IgD-negative memory B cell (primary cell): ENCODE results near the gene NAT16. TPM values are rescaled to one million over a fixed set of nuclear protein-coding genes. Genes with fewer than 3 reads are reported as not detected.
"Not testable (repeated sequence)": the region's sequence is repeated elsewhere in the genome, so short reads cannot be mapped to it uniquely, and the experiment has no call there.

Experiments
- H3K27ac Mint-ChIP-seq, 3 donors: one replicate each; pipeline ENCODE4 v1.8.0; 2020 to 2022; ENCODE audit warnings: mild to moderate bottlenecking in 3 of 3, mixed read lengths in 3 of 3, moderate library complexity in 1 of 3
- H3K27me3 Mint-ChIP-seq: one replicate; pipeline ENCODE4 v1.8.0; 2021; ENCODE audit warnings: mixed read lengths
- H3K36me3 Mint-ChIP-seq: one replicate; pipeline ENCODE4 v1.8.0; 2020; ENCODE audit warnings: mild to moderate bottlenecking, mixed read lengths
- H3K4me1 Mint-ChIP-seq, 3 donors: one replicate each; pipeline ENCODE4 v1.8.0; 2020 to 2022; ENCODE audit warnings: mixed read lengths in 3 of 3, mild to moderate bottlenecking in 1 of 3
- H3K4me3 Mint-ChIP-seq, 4 donors: one replicate each; pipeline ENCODE4 v1.8.0; 2020 to 2022; ENCODE audit warnings: mild to moderate bottlenecking in 4 of 4, mixed read lengths in 4 of 4, moderate library complexity in 3 of 4
- H3K9me3 Mint-ChIP-seq, 3 donors: one replicate each; pipeline ENCODE4 v1.8.0; 2020 to 2021; ENCODE audit warnings: mixed read lengths in 3 of 3, mild to moderate bottlenecking in 1 of 3
- polyA plus RNA-seq: library from polyadenylated mRNA; unstranded; fragments of 300-500 nt; fragmentation: Illumina TruSeq; gene quantifications from one replicate; pipeline ENCODE4 v1.2.3, GENCODE V29; 2021

The NAT16 gene
- polyA plus RNA-seq, 1 donor from 2014 or later: not detected

GRCh38 chr7:101123703-101124068 lies 56.4 kb downstream of the NAT16 start:
- Mint-ChIP-seq H3K4me1 (peaks cover 15 to 21% (median 17%) of the 10 kb centered on the region in 3 donors), H3K27me3 (peaks cover 32% of the 10 kb centered on the region)

GRCh38 chr7:101122933-101123702 lies 57.0 kb downstream of the NAT16 start:
- Mint-ChIP-seq H3K4me1 (peaks cover 15 to 21% (median 17%) of the 10 kb centered on the region in 3 donors), H3K27me3 (peaks cover 30% of the 10 kb centered on the region)

More at GRCh38 chr7:101123703-101124068, 56.4 kb downstream of the NAT16 start:
- Mint-ChIP-seq H3K36me3 (no peaks in the 10 kb centered on the region), H3K4me3 (peak overlapping the region in 1 of 4 donors; percentile 37), H3K9me3 (no peaks in the 10 kb centered on the region), H3K27ac (no peak overlapping the region)

GRCh38 chr7:101121991-101122932 lies 57.8 kb downstream of the NAT16 start:
- H3K9me3 Mint-ChIP-seq: no peaks in the 10 kb centered on the region
- peaks cover 13 to 20% (median 14%) of the 10 kb centered on the region in 3 donors for H3K4me1 Mint-ChIP-seq
- peak overlapping the region in 3 of 4 donors; percentile 70 to 89 (median 88) for H3K4me3 Mint-ChIP-seq
- peaks cover 25% of the 10 kb centered on the region for H3K27me3 Mint-ChIP-seq
- H3K27ac Mint-ChIP-seq: no peak overlapping the region
- no peaks in the 10 kb centered on the region for H3K36me3 Mint-ChIP-seq

More at GRCh38 chr7:101122933-101123702, 57.0 kb downstream of the NAT16 start:
- Mint-ChIP-seq H3K36me3 (no peaks in the 10 kb centered on the region), H3K9me3 (no peaks in the 10 kb centered on the region), H3K4me3 (peak overlapping the region in 2 of 4 donors; percentile 37 to 48), H3K27ac (no peak overlapping the region)

GRCh38 chr7:101121631-101121990 lies 58.5 kb downstream of the NAT16 start:
- not testable (repeated sequence) for H3K9me3 Mint-ChIP-seq, H3K36me3 Mint-ChIP-seq, H3K27ac Mint-ChIP-seq
- Mint-ChIP-seq H3K4me3 (peak overlapping the region in 3 of 4 donors; percentile 70 to 89 (median 88)), H3K4me1 (peaks cover 7 to 14% (median 9%) of the 10 kb centered on the region in 3 donors), H3K27me3 (peaks cover 20% of the 10 kb centered on the region)

Other genes with a start within 250 kb of the NAT16 start
- gene MUC3A, start 230.8 kb downstream of the NAT16 start, polyA plus RNA-seq: not detected
- gene MUC12, start 210.7 kb downstream of the NAT16 start, polyA plus RNA-seq: not detected
- gene MUC17, start 160.2 kb downstream of the NAT16 start, polyA plus RNA-seq: not detected
- gene TRIM56, start 94.8 kb downstream of the NAT16 start, polyA plus RNA-seq: 15.0 TPM
- gene SERPINE1, start 53.2 kb downstream of the NAT16 start, polyA plus RNA-seq: not detected
- 8.3 TPM for gene AP1S1, start 25.8 kb downstream of the NAT16 start, polyA plus RNA-seq
- gene VGF, start 14.7 kb downstream of the NAT16 start, polyA plus RNA-seq: not detected
- not detected for gene MOGAT3, start 20.7 kb upstream of the NAT16 start, polyA plus RNA-seq
- gene PLOD3, start 37.3 kb upstream of the NAT16 start, polyA plus RNA-seq: 16.8 TPM
- gene ZNHIT1, start 37.9 kb upstream of the NAT16 start, polyA plus RNA-seq: 54.4 TPM
- 2.2 TPM for gene CLDN15, start 57.5 kb upstream of the NAT16 start, polyA plus RNA-seq
- 172 TPM for gene FIS1, start 64.8 kb upstream of the NAT16 start, polyA plus RNA-seq
- gene IFT22, start 141.5 kb upstream of the NAT16 start, polyA plus RNA-seq: 5.3 TPM
- gene COL26A1, start 182.6 kb upstream of the NAT16 start, polyA plus RNA-seq: not detected